HepG2 (cell line): ENCODE results near the gene APC2. TPM values are rescaled to one million over a fixed set of nuclear protein-coding genes. Genes with fewer than 3 reads are reported as not detected.

Experiments
- ATAC-seq: fragments of 200-7000 bp; cut with Tn5 transposase; 3 replicates; pipeline ENCODE4 v1.9.1; 2020; ENCODE audit warnings: mild to moderate bottlenecking, moderate library complexity
- BruUV-seq: library from RNA; stranded (reverse); fragments of 400-500 nt; replicated peaks from 2 replicates; lab custom pipeline; 2021; lab: Mats Ljungman, UMichigan
- CTCF ChIA-PET: fragments of 300-600 bp; formaldehyde crosslinking; extraction: SDS; loops from one replicate; lab custom pipeline; 2021; ENCODE audit warnings: low total read pairs, inconsistent platforms, low intra/inter-chr PET ratio; lab: Yijun Ruan, JAX
- POLR2A ChIA-PET: fragments of 350-600 bp; sonication (Branson Sonifier 250); formaldehyde crosslinking; loops from one replicate; lab custom pipeline; 2020; ENCODE audit warnings: antibody characterized with exemption, inconsistent platforms; lab: Yijun Ruan, JAX
- DNase-seq: peaks from one replicate; pipeline ENCODE4 v3.0.0-alpha.2; 2015; ENCODE audit warnings: low spot score
- FAIRE-seq: peaks from 3 replicates; lab custom pipeline; 2011; peaks lifted over from hg19 to GRCh38; lab: Jason Lieb, UNC
- H2AFZ ChIP-seq: one replicate; pipeline ENCODE4 v1.6.1; 2011; ENCODE audit warnings: low read length, inconsistent platforms
- H3K27ac ChIP-seq: fragments of 300-600 bp; 3 replicates; pipeline ENCODE4 v1.8.0; 2011; ENCODE audit warnings: mixed run types, mild to moderate bottlenecking, mixed read lengths, low read length, inconsistent platforms; ENCODE audit not compliant: insufficient read depth; ENCODE audit errors: extremely low read length
- H3K27me3 ChIP-seq, 2 experiments: fragments of 200-600 bp in 1 of 2; 2 replicates in 1 of 2; 3 replicates in 1 of 2; pipeline versions ENCODE4 v1.6.0 to v1.8.0; 2011; ENCODE audit warnings: low read length in 2 of 2, mild to moderate bottlenecking in 2 of 2, moderate library complexity in 2 of 2, inconsistent platforms in 1 of 2; ENCODE audit not compliant: insufficient read depth in 2 of 2, control insufficient read depth in 1 of 2
- H3K36me3 ChIP-seq, 2 experiments: fragments of 200-600 bp in 1 of 2; replicated peaks in 1 of 2; 2 replicates in 1 of 2; 3 replicates in 1 of 2; pipeline versions ENCODE4 v1.5.1 to v1.8.0; 2011; ENCODE audit warnings: low read length in 2 of 2, inconsistent platforms in 1 of 2; ENCODE audit not compliant: insufficient read depth in 2 of 2, control insufficient read depth in 1 of 2
- H3K4me1 ChIP-seq: 2 replicates; pipeline ENCODE4 v1.5.1; 2012; ENCODE audit warnings: low read length, inconsistent platforms; ENCODE audit not compliant: insufficient read depth
- H3K4me2 ChIP-seq: 2 replicates; pipeline ENCODE4 v1.6.0; 2011; ENCODE audit warnings: low read depth, low read length, inconsistent platforms
- H3K4me3 ChIP-seq, 3 experiments: fragments of 200-600 bp in 1 of 3; sonication (generic), shearing (Covaris generic) in 1 of 3; replicated peaks in 1 of 3; 2 replicates each; pipeline ENCODE4 v1.5.1; 2011 to 2016; ENCODE audit warnings: low read length in 3 of 3, inconsistent platforms in 2 of 3, low read depth in 2 of 3, mild to moderate bottlenecking in 2 of 3, control low read depth in 1 of 3, mixed read lengths in 1 of 3; ENCODE audit not compliant: insufficient read depth in 1 of 3
- H3K79me2 ChIP-seq: one replicate; pipeline ENCODE4 v1.6.1; 2011; ENCODE audit warnings: low read length, inconsistent platforms; ENCODE audit not compliant: insufficient read depth
- H3K9ac ChIP-seq: 2 replicates; pipeline ENCODE4 v1.6.0; 2011; ENCODE audit warnings: mild to moderate bottlenecking, low read depth, low read length, inconsistent platforms; ENCODE audit not compliant: insufficient read depth
- H3K9me3 ChIP-seq: 2 replicates; pipeline ENCODE4 v1.5.1; 2012; ENCODE audit warnings: mild to moderate bottlenecking, low read length
- H4K20me1 ChIP-seq: 2 replicates; pipeline ENCODE4 v1.6.0; 2011; ENCODE audit warnings: inconsistent platforms, mild to moderate bottlenecking, low read length, moderate library complexity; ENCODE audit not compliant: insufficient read depth
- EZH2 ChIP-seq: conservative IDR thresholded peaks from 2 replicates; pipeline ENCODE4 v1.6.1; 2012; ENCODE audit warnings: mild to moderate bottlenecking, low read depth, low read length, moderate library complexity
- HOXA9 ChIP-seq: sonication (generic); formaldehyde crosslinking; IDR thresholded peaks from 2 replicates; pipeline ENCODE4 v1.8.1; 2022; ENCODE audit warnings: missing genetic modification reagents, mild to moderate bottlenecking, moderate library complexity, borderline replicate concordance
- MNT ChIP-seq: fragments of 450-650 bp; IDR thresholded peaks from 2 replicates; pipeline ENCODE4 v1.6.1; 2016
- NR2C2 ChIP-seq: sonication (generic); formaldehyde crosslinking; IDR thresholded peaks from 2 replicates; pipeline ENCODE4 v1.4.0; 2020; ENCODE audit warnings: missing genetic modification reagents, mild to moderate bottlenecking, moderate library complexity, borderline replicate concordance
- SP1 ChIP-seq, 2 experiments: fragments of 450-650 bp in 1 of 2; sonication (generic) in 1 of 2; formaldehyde crosslinking in 1 of 2; IDR thresholded peaks; 2 replicates each; pipeline versions ENCODE4 v1.4.0 to v1.6.1; 2016 to 2020; ENCODE audit warnings: missing genetic modification reagents in 1 of 2
- TARDBP ChIP-seq: sonication (generic); formaldehyde crosslinking; IDR thresholded peaks from 2 replicates; pipeline ENCODE4 v1.8.0; 2022; ENCODE audit warnings: mild to moderate bottlenecking, missing genetic modification reagents
- TFDP2 ChIP-seq: sonication (generic); formaldehyde crosslinking; IDR thresholded peaks from 2 replicates; pipeline ENCODE4 v1.4.0; 2020; ENCODE audit warnings: missing genetic modification reagents
- ZMYM3 ChIP-seq: sonication (generic); formaldehyde crosslinking; IDR thresholded peaks from 2 replicates; pipeline ENCODE4 v1.5.1; 2020; ENCODE audit warnings: mild to moderate bottlenecking, missing genetic modification reagents
- ZNF557 ChIP-seq: sonication (generic); formaldehyde crosslinking; IDR thresholded peaks from 2 replicates; pipeline ENCODE4 v1.4.0; 2020; ENCODE audit warnings: missing genetic modification reagents
- WGBS: methylation state at CpG from one replicate; pipeline ENCODE4 v1.1.6; 2017; ENCODE audit warnings: low lambda C conversion rate; 5-methylcytosine and 5-hydroxymethylcytosine counted together
- in situ Hi-C: cut with HindIII; loops from 2 replicates; pipeline ENCODE4 v1.10.0; 2017; ENCODE audit warnings: low pct_unique_long_range_greater_than_20kb; ENCODE audit not compliant: extremely low pct_ligation_motif_present
- intact Hi-C: fragments of 100-400 bp; cut with micrococcal nuclease; formaldehyde crosslinking; loops from one replicate; pipeline ENCODE4 v1.10.0; 2022; ENCODE audit not compliant: unreplicated experiment
- polyA plus RNA-seq, 8 experiments: library from polyadenylated mRNA; depleted of rRNA in 3 of 8; stranded (reverse) in 7 of 8; unstranded in 1 of 8; fragments of >200 nt; fragmentation: Illumina TruSeq in 4 of 8; extraction: Trizol in 4 of 8; gene quantifications; 2 replicates each; pipeline versions ENCODE4 v1.2.1 to v1.2.3, GENCODE V29; 2011 to 2016; ENCODE audit warnings: low read depth in 4 of 8, missing spikeins in 1 of 8, mixed read lengths in 1 of 8; ENCODE audit not compliant: insufficient read depth in 1 of 8
- total RNA-seq, 5 experiments: library from RNA; depleted of rRNA; stranded (reverse); fragments of >200 nt; fragmentation: Illumina TruSeq; extraction: Trizol; gene quantifications; 2 replicates each; pipeline ENCODE4 v1.2.3, GENCODE V29; 2016; ENCODE audit warnings: low read depth in 1 of 5

APC2 gene
- total and polyA plus RNA-seq, 2 of the 13 experiments (the other 11 are each of a cell fraction or from before 2014, with no cell fraction given), result 0.08 to 0.22 TPM

GRCh38 chr19:1450735-1451731 is 1.1 kb downstream of the APC2 start:
- no TSS peak for BruUV-seq
- Histone ChIP-seq H3K9ac (no peak overlapping the region), H3K27ac (no peak overlapping the region), H3K4me3 (no peak overlapping the region), H3K27me3 (peaks cover 16 to 75% of the 10 kb centered on the region in 2 experiments), H2AFZ (no peak overlapping the region), H3K36me3 (no peaks in the 10 kb centered on the region), H3K4me1 (peaks cover 40% of the 10 kb centered on the region), H3K4me2 (no peak overlapping the region), H3K9me3 (no peaks in the 10 kb centered on the region), H3K79me2 (no peaks in the 10 kb centered on the region), H4K20me1 (peaks cover 13% of the 10 kb centered on the region; the same call in 1 of the 2 replicates)
- FAIRE-seq (no peak), ATAC-seq (no peak), DNase-seq (no peak)
- intact Hi-C loops, result no loop called here
- ChIA-PET POLR2A (no interaction called here), CTCF (no interaction called here)
- in situ Hi-C loops, result no loop called here
- peak; percentile 76 for TF ChIP-seq MNT
- 0 out of 2 replicates have a peak, but pooled peaks have one; percentile 12 for TF ChIP-seq EZH2
- TF ChIP-seq SP1 (IDR thresholded peaks at IDR 0.05), result no peak
- no peak for TF ChIP-seq SP1 (CRISPR knock-in tag; IDR thresholded peaks at IDR 0.05)
- peak; percentile 45; the same call in 1 of the 2 replicates for TF ChIP-seq ZMYM3 (CRISPR knock-in tag)
- TF ChIP-seq NR2C2 (CRISPR knock-in tag), result no peak
- no peak for TF ChIP-seq HOXA9 (CRISPR knock-in tag)
- TF ChIP-seq TARDBP, result no peak
- TF ChIP-seq TFDP2, result no peak
- TF ChIP-seq ZNF557 (CRISPR knock-in tag), result no peak
- 46% methylated on average over 16 of the region's 22 CpGs for WGBS
